Stimulated activated CD8-positive, alpha-beta memory T cell treated with anti-CD3 and anti-CD28 coated beads, Interleukin-12 subunit alpha, Interleukin-12 subunit beta, amount 100 ng/mL, for 24 hours (primary cell): ENCODE measurements around the gene KRTAP10-6.
A peak's percentile ranks its signal among the peaks of the same experiment; 100 is the strongest.
"Not testable (repeated sequence)": the region's sequence is repeated elsewhere in the genome, so short reads cannot be mapped to it uniquely, and the experiment has no call there.

Experiments
- DNase-seq: peaks from one replicate; pipeline ENCODE4 v3.0.0-alpha.2; 2020; ENCODE audit errors: extremely low read depth

Gene KRTAP10-6, protein sequence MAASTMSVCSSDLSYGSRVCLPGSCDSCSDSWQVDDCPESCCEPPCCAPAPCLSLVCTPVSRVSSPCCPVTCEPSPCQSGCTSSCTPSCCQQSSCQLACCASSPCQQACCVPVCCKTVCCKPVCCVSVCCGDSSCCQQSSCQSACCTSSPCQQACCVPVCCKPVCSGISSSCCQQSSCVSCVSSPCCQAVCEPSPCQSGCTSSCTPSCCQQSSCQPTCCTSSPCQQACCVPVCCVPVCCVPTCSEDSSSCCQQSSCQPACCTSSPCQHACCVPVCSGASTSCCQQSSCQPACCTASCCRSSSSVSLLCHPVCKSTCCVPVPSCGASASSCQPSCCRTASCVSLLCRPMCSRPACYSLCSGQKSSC

DNA sequence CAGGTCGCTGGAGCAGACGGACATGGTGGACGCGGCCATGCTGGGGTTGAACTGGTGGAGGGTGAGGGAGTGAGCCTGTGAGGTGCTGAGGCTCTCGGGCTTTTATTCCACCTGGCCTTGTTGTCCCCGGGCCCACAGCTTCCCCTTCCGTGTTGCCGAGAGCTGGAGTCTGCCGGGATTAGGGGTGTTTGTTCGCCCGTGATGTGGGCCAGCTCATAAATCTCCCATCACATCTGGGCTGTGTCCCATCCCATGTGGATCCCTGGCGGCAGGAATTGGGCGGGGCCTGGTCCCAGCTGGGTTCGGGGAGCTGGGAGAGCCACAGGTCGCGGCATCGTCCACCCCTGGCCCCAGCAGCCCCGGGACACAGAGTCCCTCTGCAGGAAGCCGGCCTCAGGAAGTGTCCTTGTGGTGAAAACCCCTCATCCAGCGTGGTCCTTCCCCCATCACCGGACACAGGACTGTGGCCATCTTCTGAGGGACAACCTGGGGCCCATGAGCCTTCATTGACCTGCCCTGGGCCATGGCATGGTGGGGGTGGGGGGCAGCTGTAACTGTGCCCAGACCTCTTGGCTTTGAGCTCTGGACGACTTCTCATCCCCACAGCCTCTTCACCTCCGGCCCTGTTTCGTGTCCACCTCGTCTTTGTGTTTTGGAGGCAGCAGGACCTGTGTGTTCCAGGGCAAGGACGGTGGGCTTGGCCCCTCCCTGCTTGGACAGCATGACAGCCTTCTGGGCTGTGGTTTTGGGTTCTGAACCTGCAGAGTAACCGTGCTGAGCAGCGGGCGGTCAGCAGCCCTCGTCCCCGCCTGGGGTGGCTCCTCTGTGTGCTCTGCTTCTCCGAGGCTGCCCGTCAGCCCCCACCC is at the start of gene KRTAP10-6:
Gene KRTAP10-6, minus strand, starts transcription at position 60 of the 866 bp plus-strand sequence. Its CDS starts 21 bp downstream, at position 39.
- no peak for DNase-seq

- no peak for DNase-seq
Measured at GRCh38 chr21:44640761-44641160, 48.5 kb upstream of the KRTAP10-6 start.

DNA sequence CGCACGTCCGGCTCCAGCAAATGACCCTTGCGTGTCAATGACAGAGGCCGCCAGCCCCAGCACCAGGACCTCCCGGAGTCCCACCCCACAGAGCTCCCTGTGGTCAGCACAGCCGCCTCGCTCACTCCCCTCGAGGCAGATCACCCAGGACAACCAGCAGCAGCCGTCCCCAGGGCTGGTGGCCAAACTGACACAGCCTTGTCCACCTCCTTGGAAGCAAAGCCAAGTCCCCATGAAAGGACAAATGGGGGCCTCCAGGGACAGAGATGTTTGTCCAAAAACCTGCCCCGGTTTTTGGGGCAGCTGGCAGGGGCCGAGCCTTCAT is 47.0 kb upstream of the KRTAP10-6 start:
- DNase-seq: no peak

GRCh38 chr21:44638506-44639330 is 46.4 kb upstream of the KRTAP10-6 start:
- not testable (repeated sequence) for DNase-seq

- DNase-seq: not testable (repeated sequence)
Measured at GRCh38 chr21:44637851-44638348, 45.6 kb upstream of the KRTAP10-6 start.

- DNase-seq: no peak
Measured at GRCh38 chr21:44637018-44637850, 44.9 kb upstream of the KRTAP10-6 start, which contains the start of gene KRTAP10-10. KRTAP10-10 (plus strand) TSS chr21:44637356; CDS start chr21:44637418, 62 bp downstream.

DNA sequence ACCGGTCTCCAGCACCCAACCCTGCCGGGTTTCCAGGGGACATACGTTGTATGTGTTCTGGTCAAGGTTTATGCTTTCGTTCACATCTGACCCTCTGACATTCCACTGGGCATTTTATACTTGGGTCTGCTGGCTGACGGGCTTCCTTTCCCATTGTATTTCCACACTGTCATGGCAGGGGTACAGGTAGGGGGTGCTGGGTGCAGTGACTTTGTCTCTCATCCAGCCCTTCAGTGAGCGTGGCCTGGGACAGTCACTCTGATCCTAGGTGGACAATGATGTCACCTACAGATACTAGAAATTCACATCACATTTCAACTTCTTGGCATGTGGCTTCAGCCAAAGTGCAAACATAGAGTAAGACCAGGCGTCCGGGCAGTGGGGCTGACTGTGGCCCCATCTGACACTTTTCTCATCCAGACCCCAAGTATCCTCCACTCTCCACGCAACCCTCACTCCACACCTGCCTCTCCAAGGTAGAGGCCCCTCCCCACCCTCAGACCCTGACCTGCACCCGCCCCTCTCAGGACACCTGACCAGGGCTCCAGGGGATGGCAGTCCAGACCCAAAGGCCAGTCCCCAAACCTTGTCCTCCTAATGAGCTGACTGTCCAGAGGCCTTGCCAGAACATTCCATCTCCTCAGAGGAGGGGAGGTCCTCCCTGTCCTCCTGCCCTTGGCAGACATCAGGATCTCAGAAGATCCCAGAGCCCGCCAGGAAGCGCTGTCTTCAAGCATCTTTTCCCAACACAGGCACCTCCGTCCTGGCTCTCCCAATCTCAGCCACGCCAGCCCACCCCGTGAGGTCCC is 44.1 kb upstream of the KRTAP10-6 start:
- no peak for DNase-seq

DNA sequence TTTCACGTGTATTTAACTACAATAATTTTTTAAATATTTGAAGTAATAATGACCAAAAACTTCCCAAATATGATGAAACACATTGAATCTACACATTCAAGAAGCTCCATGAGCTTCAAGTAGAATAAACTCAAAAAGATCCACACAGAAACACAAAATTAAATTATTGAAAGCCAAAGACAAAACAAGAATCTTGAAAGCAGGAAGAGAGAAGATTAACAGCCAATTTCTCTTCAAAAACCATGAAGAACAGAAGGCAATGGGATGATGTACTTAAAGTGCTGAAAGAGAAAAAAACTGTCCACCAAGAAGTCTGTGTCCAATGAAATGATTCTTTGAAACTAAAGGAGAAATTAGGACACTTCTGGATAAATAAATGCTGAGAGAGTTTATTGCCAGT is 39.8 kb upstream of the KRTAP10-6 start:
- no peak for DNase-seq

- DNase-seq: no peak
Measured at GRCh38 chr21:44630440-44630839, 38.1 kb upstream of the KRTAP10-6 start.

- DNase-seq: no peak
Measured at GRCh38 chr21:44628707-44629391, 36.5 kb upstream of the KRTAP10-6 start.

GRCh38 chr21:44627831-44628233 is 35.5 kb upstream of the KRTAP10-6 start:
- not testable (repeated sequence) for DNase-seq

- not testable (repeated sequence) for DNase-seq
Measured at GRCh38 chr21:44627181-44627822, 35.0 kb upstream of the KRTAP10-6 start.

- DNase-seq: no peak
Measured at GRCh38 chr21:44626673-44627143, 34.4 kb upstream of the KRTAP10-6 start, which contains the start of gene KRTAP10-9. KRTAP10-9 (plus strand) TSS chr21:44627093; CDS start chr21:44627172, 79 bp downstream.

- DNase-seq: no peak
Measured at GRCh38 chr21:44626262-44626661, 34.0 kb upstream of the KRTAP10-6 start.

- no peak for DNase-seq
Measured at GRCh38 chr21:44625756-44626155, 33.5 kb upstream of the KRTAP10-6 start.

DNA sequence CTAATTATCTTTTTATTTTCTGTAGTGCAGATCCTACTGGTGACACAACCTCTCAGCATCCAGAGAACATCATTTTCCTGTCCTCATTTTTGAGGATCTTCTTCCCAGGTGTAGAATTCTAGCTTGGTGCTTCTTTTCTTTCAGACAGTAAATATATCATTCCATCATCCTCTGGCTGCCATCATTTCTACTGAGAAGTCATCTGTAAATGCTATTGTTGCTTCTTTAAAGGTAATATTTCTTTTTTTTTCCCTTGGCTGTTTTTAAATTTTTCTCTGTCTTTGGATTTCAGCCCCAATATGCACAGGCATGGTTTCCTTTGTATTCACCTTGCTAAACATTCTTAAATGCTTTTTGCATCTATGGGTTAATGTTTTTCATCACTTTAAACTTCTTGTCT is 31.3 kb upstream of the KRTAP10-6 start:
- no peak for DNase-seq

DNA sequence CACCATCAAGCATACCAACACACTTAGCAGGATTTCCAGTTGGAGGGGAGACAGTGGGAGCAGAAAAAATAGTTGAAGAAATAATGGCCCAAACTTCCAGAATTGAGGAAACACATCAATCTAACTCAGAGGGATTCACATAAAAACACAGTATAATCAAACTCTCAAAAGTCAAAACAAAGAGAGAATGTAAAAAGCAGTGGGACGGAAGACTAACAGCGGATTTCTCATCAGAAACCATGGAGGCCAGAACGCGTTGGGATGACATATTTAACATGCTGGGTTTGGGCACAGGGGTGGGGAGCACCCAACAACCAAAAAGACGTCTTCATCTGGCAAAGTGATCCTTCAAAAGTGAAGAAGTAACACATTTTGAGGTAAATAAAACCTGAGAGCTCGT is 27.6 kb upstream of the KRTAP10-6 start:
- DNase-seq: no peak

DNA sequence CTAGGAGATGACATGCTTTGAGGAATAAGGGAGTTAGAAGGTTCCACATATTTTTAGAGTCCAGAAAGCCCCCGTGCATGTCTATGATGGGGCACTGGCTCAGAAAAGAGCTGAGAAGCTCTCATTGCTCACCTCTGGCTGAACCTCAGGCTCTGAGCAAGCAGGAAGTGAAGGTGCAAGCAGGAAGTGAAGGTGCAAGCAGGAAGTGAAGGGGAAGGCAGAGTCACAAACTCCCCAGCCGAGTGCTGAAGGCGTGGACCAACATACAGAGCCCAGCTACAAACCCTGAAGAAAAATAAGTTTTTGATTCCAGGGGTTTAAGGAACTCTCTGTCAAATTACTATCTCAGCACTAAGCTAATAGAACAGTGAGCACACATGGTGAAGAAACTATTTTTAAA is 26.6 kb upstream of the KRTAP10-6 start:
- DNase-seq: peak; percentile 12

DNA sequence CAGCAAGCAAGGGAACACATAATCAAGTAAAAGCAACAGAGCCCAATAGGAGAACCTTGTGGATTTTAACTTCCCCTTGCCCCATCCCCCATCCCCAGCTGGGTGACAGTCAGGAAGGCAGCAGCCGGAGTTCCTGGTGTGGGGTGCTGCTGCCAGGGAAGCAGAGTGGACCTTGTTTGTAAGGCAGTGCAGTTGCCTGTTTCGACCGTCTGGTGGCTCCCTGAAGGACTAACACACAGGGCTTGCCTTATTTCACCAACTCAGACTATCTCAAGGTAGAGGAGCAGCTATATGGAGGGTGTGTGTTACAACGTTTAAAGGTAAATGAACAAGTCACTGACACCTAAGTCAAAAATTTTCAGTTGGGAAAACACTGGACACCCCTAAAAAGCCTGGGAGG is 26.2 kb upstream of the KRTAP10-6 start:
- no peak for DNase-seq
